HFF-Myc (cell line): Measurements from ENCODE around the gene ZNF521.

Experiments used
- DNase-seq: peaks from one replicate; pipeline ENCODE4 v3.0.0-alpha.2; 2011; ENCODE audit warnings: low read depth; ENCODE audit errors: extremely low read depth
- H3K4me3 ChIP-seq: replicated peaks from 2 replicates; pipeline ENCODE4 v1.5.1; 2011; ENCODE audit warnings: low read depth, mild to moderate bottlenecking, control low read depth, low read length
- TF ChIP-seq, protein P1 (sequence below): IDR thresholded peaks from 2 replicates; pipeline ENCODE4 v1.5.1; 2012; ENCODE audit warnings: mild to moderate bottlenecking, low read depth, low read length, control low read depth; ENCODE audit errors: missing control alignments

ZNF521 gene

DNA sequence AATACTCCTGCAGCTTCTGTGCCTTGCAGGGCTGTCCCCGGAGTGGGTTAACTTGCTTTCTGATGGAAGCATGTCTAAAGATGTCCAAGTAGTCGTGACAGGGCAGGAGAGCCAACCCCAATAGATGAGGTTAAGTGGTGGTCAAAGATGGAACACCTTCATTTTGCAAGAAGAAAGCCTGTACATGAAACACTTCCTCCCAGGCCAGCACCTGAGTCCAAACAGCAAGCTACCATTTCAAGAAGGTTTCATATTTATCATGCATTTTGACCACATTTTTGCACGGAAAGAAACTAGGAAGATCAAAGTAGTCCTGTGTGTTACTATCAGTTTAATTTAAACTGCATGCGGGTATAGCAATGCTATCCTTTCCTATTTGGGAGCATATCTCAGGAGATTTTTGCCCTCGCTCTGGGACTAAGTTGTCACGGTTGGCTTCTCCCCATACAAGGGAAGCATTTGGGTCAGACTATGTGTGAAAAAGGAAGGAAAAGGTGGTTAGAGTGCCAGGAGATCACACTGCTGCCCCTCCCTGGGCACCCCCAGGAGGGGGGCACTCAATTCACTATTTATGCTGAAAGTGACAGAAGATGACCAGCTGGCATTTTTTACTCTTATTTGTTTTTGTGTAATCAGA, 187.6 kb downstream of the ZNF521 start:
- TF ChIP-seq, protein P1, sequence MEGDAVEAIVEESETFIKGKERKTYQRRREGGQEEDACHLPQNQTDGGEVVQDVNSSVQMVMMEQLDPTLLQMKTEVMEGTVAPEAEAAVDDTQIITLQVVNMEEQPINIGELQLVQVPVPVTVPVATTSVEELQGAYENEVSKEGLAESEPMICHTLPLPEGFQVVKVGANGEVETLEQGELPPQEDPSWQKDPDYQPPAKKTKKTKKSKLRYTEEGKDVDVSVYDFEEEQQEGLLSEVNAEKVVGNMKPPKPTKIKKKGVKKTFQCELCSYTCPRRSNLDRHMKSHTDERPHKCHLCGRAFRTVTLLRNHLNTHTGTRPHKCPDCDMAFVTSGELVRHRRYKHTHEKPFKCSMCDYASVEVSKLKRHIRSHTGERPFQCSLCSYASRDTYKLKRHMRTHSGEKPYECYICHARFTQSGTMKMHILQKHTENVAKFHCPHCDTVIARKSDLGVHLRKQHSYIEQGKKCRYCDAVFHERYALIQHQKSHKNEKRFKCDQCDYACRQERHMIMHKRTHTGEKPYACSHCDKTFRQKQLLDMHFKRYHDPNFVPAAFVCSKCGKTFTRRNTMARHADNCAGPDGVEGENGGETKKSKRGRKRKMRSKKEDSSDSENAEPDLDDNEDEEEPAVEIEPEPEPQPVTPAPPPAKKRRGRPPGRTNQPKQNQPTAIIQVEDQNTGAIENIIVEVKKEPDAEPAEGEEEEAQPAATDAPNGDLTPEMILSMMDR, result no peak
- H3K4me3 ChIP-seq, result no peak overlapping the region
- no peak for DNase-seq

DNA sequence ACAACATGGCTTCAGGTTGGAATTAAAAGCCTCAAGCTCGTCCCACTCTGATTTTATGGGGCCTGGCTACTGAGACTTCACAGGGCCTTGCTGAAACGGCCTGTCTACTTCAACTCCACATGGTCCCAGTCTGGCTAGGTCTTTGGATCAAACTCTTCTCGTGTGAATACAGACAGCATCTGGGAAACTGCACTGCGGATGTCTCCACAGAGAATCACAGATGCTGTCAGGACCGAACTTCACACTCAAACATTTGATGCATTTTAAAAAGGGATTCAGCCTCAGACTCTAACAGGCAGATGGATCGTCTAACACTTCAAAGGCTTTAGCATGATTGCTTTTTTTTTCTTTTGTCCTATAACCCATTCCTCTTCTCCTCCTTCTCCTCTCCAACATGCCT, 198.5 kb downstream of the ZNF521 start:
- DNase-seq, result no peak
- no peak overlapping the region for H3K4me3 ChIP-seq
- TF ChIP-seq, protein P1, result no peak

DNA sequence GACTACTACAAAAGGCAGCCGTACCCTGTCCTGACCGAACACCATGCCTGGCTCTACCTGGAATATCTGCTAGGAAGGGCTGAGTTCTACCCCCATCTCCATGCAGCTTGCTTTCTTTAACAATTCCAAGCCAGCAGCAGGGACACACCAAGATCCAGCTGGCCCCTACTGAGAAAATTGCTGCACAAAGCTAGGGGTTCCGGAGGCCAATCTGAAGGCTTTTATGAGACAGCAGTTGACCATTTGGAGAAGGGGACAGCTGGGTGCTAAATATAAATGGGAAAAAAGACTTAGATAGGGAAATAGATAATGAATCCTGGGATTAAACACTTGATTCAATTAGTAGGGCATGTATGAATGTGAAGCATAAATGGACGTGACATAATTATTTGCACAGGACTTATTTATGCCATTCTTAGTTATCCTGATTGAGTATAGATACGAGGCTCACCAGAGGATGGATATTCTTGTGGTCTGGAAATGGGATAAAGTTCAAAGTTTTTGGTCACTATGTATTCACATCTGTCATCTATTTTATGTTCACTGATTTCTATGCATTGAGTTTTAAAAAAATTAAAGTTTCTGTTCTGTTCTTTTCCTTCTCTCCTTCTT, 204.0 kb downstream of the ZNF521 start:
- no peak for DNase-seq
- TF ChIP-seq, protein P1, result no peak
- no peak overlapping the region for H3K4me3 ChIP-seq

DNA sequence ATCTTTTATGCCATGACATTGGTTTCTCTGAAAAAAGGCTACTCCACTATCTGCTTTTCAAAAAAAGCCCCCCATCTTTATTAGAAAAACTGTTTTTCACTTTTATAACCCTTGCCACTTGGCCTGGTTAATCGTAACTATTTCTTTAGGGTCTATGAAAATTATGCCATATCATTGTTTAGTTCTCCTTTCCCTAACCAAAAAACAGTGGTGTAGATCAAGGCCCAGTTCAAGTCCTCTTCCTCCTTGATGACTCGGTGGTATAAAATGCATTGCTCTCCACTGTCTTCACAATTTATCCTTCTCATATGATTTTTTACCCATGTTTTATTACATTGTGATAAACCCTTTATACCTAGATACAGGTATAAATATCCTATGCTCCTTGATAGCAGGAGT, 205.5 kb downstream of the ZNF521 start:
- no peak for DNase-seq
- TF ChIP-seq, protein P1, result no peak
- H3K4me3 ChIP-seq, result no peak overlapping the region

DNA sequence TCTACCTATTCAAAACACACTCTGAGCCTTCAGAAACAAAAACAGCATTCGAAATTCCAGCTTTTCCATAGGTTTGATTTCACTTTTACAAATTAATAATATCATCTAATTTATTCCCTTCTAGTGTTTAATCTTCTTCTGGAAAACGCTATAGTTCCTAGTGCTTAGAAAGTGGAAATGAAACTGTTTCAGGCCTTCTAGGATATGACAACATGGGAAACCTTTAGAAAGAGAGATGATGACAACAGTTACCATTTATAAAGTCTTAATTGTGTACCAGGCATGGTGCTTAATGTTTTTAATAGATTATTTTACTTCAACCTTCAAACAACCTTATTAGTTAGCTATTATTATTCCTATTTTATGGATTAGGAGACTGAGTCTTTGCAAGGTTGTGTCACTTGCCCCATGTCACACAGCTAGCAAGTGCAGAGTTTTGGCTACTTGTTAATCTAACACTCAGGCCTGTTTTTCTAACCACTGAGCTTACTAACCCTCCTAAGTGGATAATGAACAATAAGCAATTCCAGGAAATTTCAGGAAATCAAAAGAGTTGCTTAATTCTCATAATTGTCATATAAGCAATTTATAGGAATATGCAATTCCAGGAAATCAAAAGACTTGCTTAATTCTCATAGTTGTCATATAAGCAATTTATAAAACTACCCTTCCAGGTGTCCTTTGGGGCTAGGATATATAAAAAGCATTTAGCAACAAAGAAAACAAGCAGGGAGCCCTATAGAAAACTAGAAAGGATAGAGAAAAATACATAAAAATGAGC, 206.0 kb downstream of the ZNF521 start:
- no peak for DNase-seq
- TF ChIP-seq, protein P1, result no peak
- H3K4me3 ChIP-seq, result no peak overlapping the region

DNA sequence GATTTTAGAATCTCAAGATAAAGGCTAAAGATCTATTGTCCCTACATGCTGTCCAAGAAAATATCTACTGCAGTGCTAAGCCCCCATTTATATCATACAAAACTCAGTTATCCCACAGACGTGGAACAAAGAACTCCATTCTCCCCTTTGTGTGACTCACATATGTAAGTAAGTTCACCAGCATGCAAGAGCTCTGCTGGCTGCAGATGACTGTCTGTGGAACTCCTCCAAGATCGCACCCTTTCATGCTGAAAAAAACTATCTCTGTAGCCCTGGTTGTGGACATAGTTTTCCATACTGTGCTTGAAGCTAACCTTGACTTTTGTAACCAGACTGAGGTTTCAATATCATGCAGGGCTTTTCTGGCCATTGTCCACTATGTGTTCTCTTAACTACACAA, 207.1 kb downstream of the ZNF521 start:
- DNase-seq, result peak; percentile 12
- no peak overlapping the region for H3K4me3 ChIP-seq
- TF ChIP-seq, protein P1, result no peak
